Mesothelial cell of epicardium (in vitro differentiated cells): Measurements from ENCODE around the gene MBNL1. TPM values are rescaled to one million over a fixed set of nuclear protein-coding genes. Genes with fewer than 3 reads are reported as not detected.

Experiments
- DNase-seq, 2 experiments: peaks; one replicate each; pipeline ENCODE4 v3.0.0; 2021; ENCODE audit warnings: low spot score in 2 of 2; ENCODE audit not compliant: unreplicated experiment in 2 of 2
- H3K27ac Mint-ChIP-seq: 2 replicates; pipeline ENCODE4 v1.8.0; 2021; ENCODE audit warnings: mixed read lengths
- H3K27me3 Mint-ChIP-seq: 2 replicates; pipeline ENCODE4 v1.8.0; 2021; ENCODE audit warnings: low read depth, mixed read lengths
- H3K36me3 Mint-ChIP-seq: 2 replicates; pipeline ENCODE4 v1.8.0; 2021; ENCODE audit warnings: mixed read lengths
- H3K4me1 Mint-ChIP-seq: 2 replicates; pipeline ENCODE4 v1.8.0; 2021; ENCODE audit warnings: mixed read lengths
- H3K4me3 Mint-ChIP-seq: 2 replicates; pipeline ENCODE4 v1.8.0; 2021; ENCODE audit warnings: mild to moderate bottlenecking, moderate library complexity, mixed read lengths
- H3K9me3 Mint-ChIP-seq: 2 replicates; pipeline ENCODE4 v1.8.0; 2021; ENCODE audit warnings: mixed read lengths
- CTCF ChIP-seq: fragments of 200-600 bp; sonication (generic); IDR thresholded peaks from one replicate; pipeline ENCODE4 v1.5.0; 2021; ENCODE audit warnings: antibody characterized with exemption; ENCODE audit not compliant: unreplicated experiment
- total RNA-seq: library from RNA; stranded (reverse); gene quantifications from 3 replicates; pipeline ENCODE4 v1.2.1, GENCODE V29; 2021

The MBNL1 gene
- total RNA-seq, 1 donor from 2014 or later: 74.8 TPM

GRCh38 chr3:152470095-152470494 is 201.4 kb downstream of the MBNL1 start:
- TF ChIP-seq CTCF: no peak
- peaks cover 4% of the 10 kb centered on the region for H3K9me3 Mint-ChIP-seq
- DNase-seq: no peak
- H3K4me1 Mint-ChIP-seq: peaks cover 4% of the 10 kb centered on the region
- H3K4me3 Mint-ChIP-seq: no peak overlapping the region
- H3K27me3 Mint-ChIP-seq: peaks cover 2% of the 10 kb centered on the region
- H3K36me3 Mint-ChIP-seq: peaks cover 4% of the 10 kb centered on the region
- H3K27ac Mint-ChIP-seq: no peak overlapping the region

- peaks cover 2% of the 10 kb centered on the region for H3K27me3 Mint-ChIP-seq
These were observed 202.2 kb downstream of the MBNL1 start for GRCh38 chr3:152470893-152471292.

GRCh38 chr3:152471814-152472671 is 203.3 kb downstream of the MBNL1 start:
- H3K36me3 Mint-ChIP-seq: peaks cover under 1% of the 10 kb centered on the region
- no peak overlapping the region for H3K4me3 Mint-ChIP-seq

More at GRCh38 chr3:152470893-152471292, 202.2 kb downstream of the MBNL1 start:
- no peak for TF ChIP-seq CTCF
- Mint-ChIP-seq H3K36me3 (peaks cover 4% of the 10 kb centered on the region), H3K27ac (no peak overlapping the region), H3K4me1 (peaks cover 4% of the 10 kb centered on the region), H3K9me3 (peaks cover 4% of the 10 kb centered on the region), H3K4me3 (no peak overlapping the region)
- no peak for DNase-seq

GRCh38 chr3:152472672-152472954 is 203.9 kb downstream of the MBNL1 start:
- no peak overlapping the region for H3K27ac Mint-ChIP-seq
- peaks cover 4% of the 10 kb centered on the region for H3K4me1 Mint-ChIP-seq
- no peaks in the 10 kb centered on the region for H3K36me3 Mint-ChIP-seq
- peaks cover 2% of the 10 kb centered on the region for H3K27me3 Mint-ChIP-seq
- no peak for TF ChIP-seq CTCF
- no peak for DNase-seq
- H3K4me3 Mint-ChIP-seq: no peak overlapping the region
- H3K9me3 Mint-ChIP-seq: peaks cover 5% of the 10 kb centered on the region

More at GRCh38 chr3:152471814-152472671, 203.3 kb downstream of the MBNL1 start:
- peaks cover 4% of the 10 kb centered on the region for H3K4me1 Mint-ChIP-seq
- no peak for DNase-seq
- no peak overlapping the region for H3K27ac Mint-ChIP-seq
- peaks cover 2% of the 10 kb centered on the region for H3K27me3 Mint-ChIP-seq
- peaks cover 6% of the 10 kb centered on the region for H3K9me3 Mint-ChIP-seq
- peak; percentile 56 for TF ChIP-seq CTCF

- TF ChIP-seq CTCF: no peak
- H3K4me3 Mint-ChIP-seq: no peak overlapping the region
- peaks cover 8% of the 10 kb centered on the region for H3K9me3 Mint-ChIP-seq
- peaks cover 4% of the 10 kb centered on the region for H3K4me1 Mint-ChIP-seq
- H3K27me3 Mint-ChIP-seq: peaks cover 2% of the 10 kb centered on the region
- no peak for DNase-seq
- no peaks in the 10 kb centered on the region for H3K36me3 Mint-ChIP-seq
- no peak overlapping the region for H3K27ac Mint-ChIP-seq
These were observed 205.9 kb downstream of the MBNL1 start for GRCh38 chr3:152474585-152474984.
